Large intestine (tissue), 3 donors: ENCODE results near the gene AGPAT4. TPM values are rescaled to one million over a fixed set of nuclear protein-coding genes. Genes with fewer than 3 reads are reported as not detected.
A peak's percentile ranks its signal among the peaks of the same experiment; 100 is the strongest.
"Not testable (repeated sequence)": the region's sequence is repeated elsewhere in the genome, so short reads cannot be mapped to it uniquely, and the experiment has no call there.

ENCODE experiments used
- DNase-seq, 2 donors: peaks; one replicate each; pipeline versions ENCODE4 v3.0.0 to v3.0.0-alpha.2; 2013
- H3K27ac ChIP-seq: one replicate; pipeline ENCODE4 v1.5.1; 2013; ENCODE audit warnings: low read length
- H3K27me3 ChIP-seq: 2 replicates; pipeline ENCODE4 v1.6.1; 2013; ENCODE audit warnings: low read length; ENCODE audit not compliant: control insufficient read depth, insufficient read depth
- H3K36me3 ChIP-seq: 2 replicates; pipeline ENCODE4 v1.6.1; 2013; ENCODE audit warnings: low read length; ENCODE audit not compliant: control insufficient read depth, insufficient read depth
- H3K4me1 ChIP-seq: one replicate; pipeline ENCODE4 v1.6.1; 2013; ENCODE audit warnings: low read length; ENCODE audit not compliant: control insufficient read depth, insufficient read depth
- H3K4me3 ChIP-seq: one replicate; pipeline ENCODE4 v1.5.1; 2013; ENCODE audit warnings: low read length
- H3K9me3 ChIP-seq: one replicate; pipeline ENCODE4 v1.6.1; 2013; ENCODE audit warnings: mild to moderate bottlenecking, low read depth, low read length, moderate library complexity; ENCODE audit not compliant: control insufficient read depth
- WGBS: methylation state at CpG from one replicate; pipeline ENCODE4 v1.1.5; 2013; ENCODE audit warnings: low lambda C conversion rate; ENCODE audit not compliant: insufficient coverage; 5-methylcytosine and 5-hydroxymethylcytosine counted together
- polyA plus RNA-seq: library from polyadenylated mRNA; unstranded; fragments of 120-200 nt; gene quantifications from one replicate; pipeline ENCODE4 v1.2.1, GENCODE V29; 2013

The AGPAT4 gene
- polyA plus RNA-seq, 1 donor, result 6.8 TPM

DNA sequence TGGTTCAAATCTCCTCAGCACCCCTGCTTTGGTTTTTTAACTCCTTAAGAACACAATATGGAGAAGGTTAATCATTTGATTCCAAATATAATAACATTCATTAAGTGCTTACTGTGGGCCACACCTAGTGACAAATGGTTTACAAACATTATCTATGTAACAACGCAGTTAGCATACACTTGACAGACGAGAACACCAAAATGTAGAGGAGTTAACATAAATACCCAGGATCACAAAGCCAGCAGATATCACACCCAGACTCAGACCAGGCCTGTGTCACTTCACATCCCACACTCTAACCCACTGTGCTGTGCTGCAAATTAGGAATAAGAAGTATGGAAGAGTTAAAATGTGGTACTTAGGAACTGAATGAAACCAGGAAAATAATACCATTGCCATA lies 82.9 kb downstream of the AGPAT4 start:
- no peaks in the 10 kb centered on the region for H3K36me3 ChIP-seq
- no peak overlapping the region for H3K4me3 ChIP-seq
- no CpG with 5 or more reads among the region's 2 CpGs for WGBS
- peaks cover 6% of the 10 kb centered on the region for H3K9me3 ChIP-seq
- no peaks in the 10 kb centered on the region for H3K27me3 ChIP-seq
- H3K4me1 ChIP-seq, result no peaks in the 10 kb centered on the region
- DNase-seq, result no peak
- no peak overlapping the region for H3K27ac ChIP-seq

- WGBS, result 92% methylated on average over 2 of the region's 4 CpGs
- Histone ChIP-seq H3K9me3 (peaks cover 6% of the 10 kb centered on the region), H3K36me3 (no peaks in the 10 kb centered on the region), H3K4me1 (no peaks in the 10 kb centered on the region), H3K4me3 (no peak overlapping the region), H3K27me3 (no peaks in the 10 kb centered on the region), H3K27ac (no peak overlapping the region)
- no peak for DNase-seq
These were observed 84.0 kb downstream of the AGPAT4 start for GRCh38 chr6:161189891-161190290.

DNA sequence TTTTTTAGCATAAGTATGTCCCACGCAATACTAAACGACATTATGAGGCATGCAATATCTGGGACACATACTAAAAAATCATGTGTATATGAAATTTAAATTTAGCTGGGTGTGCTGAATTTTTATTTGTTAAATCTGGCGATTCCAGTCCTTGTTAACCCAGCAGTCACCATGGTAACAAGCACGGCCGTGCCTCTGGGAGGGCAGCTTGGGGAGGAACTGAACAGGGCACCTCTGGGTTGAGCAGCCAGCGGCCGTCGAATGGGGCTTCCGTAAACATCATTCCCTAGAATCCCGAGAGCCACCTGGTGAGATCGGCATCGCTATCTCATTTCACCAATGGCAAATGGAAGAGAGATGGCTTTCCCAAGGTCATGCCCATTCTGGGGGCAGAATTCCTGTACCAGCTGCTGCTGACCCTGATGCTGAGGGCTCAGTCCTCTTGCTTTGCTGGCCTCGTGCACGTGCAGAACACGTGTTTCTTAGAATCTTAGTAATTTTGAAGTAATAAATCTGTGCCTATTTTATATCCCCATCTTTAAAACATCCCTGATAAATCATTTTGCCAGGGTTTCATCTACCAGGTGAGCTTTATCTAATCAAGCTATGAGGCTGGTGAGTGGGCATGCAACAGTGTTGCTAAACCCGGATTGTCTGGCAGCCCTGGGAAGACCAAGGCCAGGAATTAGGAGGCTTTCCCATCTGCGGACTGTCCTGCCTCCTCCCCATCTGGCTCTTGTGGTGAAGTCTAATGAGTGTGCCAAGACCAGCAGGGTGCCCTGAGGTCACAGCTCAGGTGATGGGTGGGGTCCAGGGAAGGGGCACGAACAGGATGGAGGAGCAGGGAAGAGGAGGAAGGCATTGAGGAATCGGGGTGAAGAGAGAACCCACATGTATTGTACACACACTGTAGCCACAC lies 85.1 kb downstream of the AGPAT4 start:
- peaks cover 6% of the 10 kb centered on the region for H3K9me3 ChIP-seq
- no peak for DNase-seq
- no peaks in the 10 kb centered on the region for H3K27me3 ChIP-seq
- WGBS, result 100% methylated on average over 3 of the region's 19 CpGs
- no peak overlapping the region for H3K4me3 ChIP-seq
- no peak overlapping the region for H3K27ac ChIP-seq
- no peaks in the 10 kb centered on the region for H3K4me1 ChIP-seq
- H3K36me3 ChIP-seq, result no peaks in the 10 kb centered on the region

DNA sequence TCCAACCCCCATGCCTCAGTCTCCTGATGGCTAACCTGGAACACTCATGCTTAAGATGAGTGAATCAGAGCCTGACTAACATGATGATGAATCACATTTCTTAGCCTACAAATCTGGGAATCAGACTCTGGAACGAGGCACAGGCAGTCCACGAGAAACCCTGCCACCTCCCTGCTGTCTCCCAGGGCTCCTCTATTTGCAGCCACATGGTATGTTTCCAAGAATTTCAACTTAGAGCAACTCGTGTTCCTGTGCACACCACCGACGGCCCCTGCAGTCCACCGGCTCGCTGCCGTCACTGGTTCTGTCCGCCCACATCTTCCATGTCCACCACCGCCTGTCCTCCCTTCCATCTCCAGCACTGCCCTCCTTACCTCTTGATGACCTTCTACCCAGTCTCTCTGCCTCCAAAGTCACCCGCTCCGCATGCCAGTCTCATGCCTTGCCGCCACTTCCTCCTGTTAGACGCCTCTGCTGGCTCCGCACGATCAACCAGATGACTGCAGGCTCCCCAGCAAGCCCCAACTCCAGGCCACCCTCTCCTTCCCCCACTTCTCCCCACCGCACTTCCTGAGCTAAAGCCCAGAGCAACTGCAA lies 87.6 kb downstream of the AGPAT4 start:
- DNase-seq, result no peak
- Histone ChIP-seq H3K36me3 (no peaks in the 10 kb centered on the region), H3K4me3 (no peak overlapping the region), H3K27me3 (no peaks in the 10 kb centered on the region), H3K4me1 (no peaks in the 10 kb centered on the region), H3K27ac (no peak overlapping the region), H3K9me3 (no peaks in the 10 kb centered on the region)
- 100% methylated on average over 3 of the region's 17 CpGs for WGBS

GRCh38 chr6:161181121-161181520 lies 92.7 kb downstream of the AGPAT4 start:
- 100% methylated on average over 1 of the region's 8 CpGs for WGBS
- no peak for DNase-seq
- peaks cover 5% of the 10 kb centered on the region for H3K9me3 ChIP-seq
- no peak overlapping the region for H3K27ac ChIP-seq
- no peaks in the 10 kb centered on the region for H3K4me1 ChIP-seq
- H3K27me3 ChIP-seq, result no peaks in the 10 kb centered on the region
- no peaks in the 10 kb centered on the region for H3K36me3 ChIP-seq
- H3K4me3 ChIP-seq, result no peak overlapping the region

GRCh38 chr6:161178155-161178554 lies 95.7 kb downstream of the AGPAT4 start:
- H3K4me3 ChIP-seq, H3K36me3 ChIP-seq, H3K9me3 ChIP-seq, H3K27ac ChIP-seq, DNase-seq, H3K4me1 ChIP-seq, H3K27me3 ChIP-seq: not testable (repeated sequence)
- no CpG with 5 or more reads among the region's 14 CpGs for WGBS

DNA sequence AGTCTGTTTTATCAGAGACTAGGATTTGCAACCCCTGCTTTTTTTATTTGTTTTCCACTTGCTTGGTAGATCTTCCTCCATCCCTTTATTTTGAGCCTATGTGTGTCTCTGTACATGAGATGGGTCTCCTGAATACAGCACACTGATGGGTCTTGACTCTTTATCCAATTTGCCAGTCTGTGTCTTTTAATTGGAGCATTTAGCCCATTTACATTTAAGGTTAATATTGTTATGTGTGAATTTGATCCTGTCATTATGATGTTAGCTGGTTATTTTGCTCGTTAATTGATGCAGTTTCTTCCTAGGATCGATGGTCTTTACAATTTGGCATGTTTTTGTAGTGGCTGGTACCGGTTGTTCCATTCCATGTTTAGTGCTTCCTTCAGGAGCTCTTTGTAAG lies 97.4 kb downstream of the AGPAT4 start:
- WGBS, result no CpG with 5 or more reads among the region's 3 CpGs
- H3K4me1 ChIP-seq, H3K4me3 ChIP-seq: not testable (repeated sequence)

DNA sequence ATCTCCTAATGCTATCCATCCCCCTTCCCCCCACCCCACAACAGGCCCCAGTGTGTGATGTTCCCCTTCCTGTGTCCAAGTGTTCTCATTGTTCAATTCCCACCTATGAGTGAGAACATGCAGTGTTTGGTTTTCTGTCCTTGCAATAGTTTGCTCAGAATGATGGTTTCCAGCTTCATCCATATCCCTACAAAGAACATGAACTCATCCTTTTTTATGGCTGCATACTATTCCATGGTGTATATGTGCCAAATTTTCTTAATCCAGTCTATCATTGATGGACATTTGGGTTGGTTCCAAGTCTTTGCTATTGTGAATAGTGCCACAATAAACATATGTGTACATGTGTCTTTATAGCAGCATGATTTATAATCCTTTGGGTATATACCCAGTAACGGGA lies 101.1 kb downstream of the AGPAT4 start:
- H3K4me1 ChIP-seq, H3K9me3 ChIP-seq: not testable (repeated sequence)

More for the DNA sequence above, 97.4 kb downstream of the AGPAT4 start:
- not testable (repeated sequence) for H3K27me3 ChIP-seq, DNase-seq, H3K27ac ChIP-seq, H3K36me3 ChIP-seq, H3K9me3 ChIP-seq

DNA sequence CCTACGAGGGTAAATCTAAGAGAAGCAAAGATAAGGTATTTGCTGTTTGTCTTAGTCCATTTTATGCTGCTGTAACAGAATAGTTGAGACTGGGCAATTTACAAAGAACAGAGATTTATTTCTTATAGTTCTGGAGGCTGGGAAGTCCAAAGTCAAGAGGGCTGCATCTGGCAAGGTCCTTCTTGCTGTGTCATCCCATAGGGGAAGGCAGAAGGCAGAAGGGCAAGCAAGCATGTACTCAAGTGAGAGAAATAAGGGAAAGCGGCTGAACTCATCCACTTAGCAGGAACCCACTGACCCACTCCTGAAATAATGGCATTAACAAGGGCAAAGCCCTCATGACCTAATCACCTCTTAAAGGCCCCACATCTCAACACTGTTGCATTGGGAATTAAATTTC lies 102.7 kb downstream of the AGPAT4 start:
- Histone ChIP-seq H3K9me3 (no peaks in the 10 kb centered on the region), H3K27ac (no peak overlapping the region), H3K27me3 (no peaks in the 10 kb centered on the region), H3K4me3 (no peak overlapping the region), H3K4me1 (no peaks in the 10 kb centered on the region), H3K36me3 (no peaks in the 10 kb centered on the region)
- 50% methylated on average over 1 of the region's 2 CpGs for WGBS
- no peak for DNase-seq

More for the DNA sequence above, 101.1 kb downstream of the AGPAT4 start:
- not testable (repeated sequence) for DNase-seq, H3K27ac ChIP-seq, H3K4me3 ChIP-seq, H3K27me3 ChIP-seq, H3K36me3 ChIP-seq
- WGBS, result no CpG with 5 or more reads among the region's 1 CpG

DNA sequence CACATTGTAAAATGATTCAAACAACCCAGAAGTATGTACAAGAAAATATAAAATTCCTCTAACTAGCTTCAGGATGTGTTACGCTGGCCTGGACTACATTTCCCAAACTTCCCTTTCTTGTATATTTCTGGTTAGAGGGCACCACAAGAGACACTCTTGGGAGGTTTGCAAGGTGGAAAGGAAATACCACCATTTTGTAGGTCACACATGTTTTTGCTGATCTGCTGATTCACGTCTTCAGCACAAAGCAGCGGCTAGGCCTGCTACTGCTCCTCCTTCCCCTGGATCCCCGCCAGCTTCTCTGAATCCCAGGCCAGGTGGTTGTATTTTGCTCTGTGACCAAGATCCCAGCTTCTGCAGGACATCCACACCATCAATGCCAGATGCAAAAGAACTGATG lies 104.2 kb downstream of the AGPAT4 start:
- Histone ChIP-seq H3K36me3 (peaks cover 2% of the 10 kb centered on the region), H3K4me3 (no peak overlapping the region), H3K9me3 (no peaks in the 10 kb centered on the region), H3K27me3 (no peaks in the 10 kb centered on the region), H3K4me1 (no peaks in the 10 kb centered on the region), H3K27ac (no peak overlapping the region)
- peak; percentile 12 for DNase-seq
- no CpG with 5 or more reads among the region's 4 CpGs for WGBS
